ENCODE measurements around the gene ALG5. TPM values are rescaled to one million over a fixed set of nuclear protein-coding genes. Genes with fewer than 3 reads are reported as not detected.

Gene ALG5
- total RNA-seq, 1 experiment from 2014 or later = 27.0 TPM

DNA sequence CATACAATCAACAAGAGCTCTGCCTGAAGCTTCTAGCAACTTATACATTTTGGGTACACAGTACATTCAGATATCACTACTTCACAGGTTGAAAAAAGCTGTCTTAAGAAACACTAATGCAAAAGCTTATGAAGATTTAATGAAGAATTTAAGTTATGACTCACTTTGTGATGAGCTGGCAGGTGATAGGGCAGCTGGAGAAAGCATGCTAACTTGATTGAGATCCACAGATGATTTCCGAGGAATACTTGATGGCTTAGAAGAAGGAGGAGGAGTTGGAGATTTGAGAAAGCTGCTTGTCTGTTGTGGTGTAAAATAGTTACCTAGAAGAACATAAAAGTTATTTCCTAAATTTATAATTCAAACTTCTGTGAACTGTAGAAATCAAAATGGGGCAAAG is 24.7 kb upstream of the ALG5 start:
- DNase-seq = no peak
- Histone ChIP-seq H3K23ac (ENCODE audit: insufficient read length, low read depth, low read length) (no peak overlapping the region), H3K4me2 (ENCODE audit: insufficient read depth, insufficient read length, low read length) (no peak overlapping the region), H2BK12ac (ENCODE audit: insufficient read length, low read depth, low read length) (no peak overlapping the region), H3K9me3 (ENCODE audit: control insufficient read depth, low read depth, low read length) (no peaks in the 10 kb centered on the region), H2BK120ac (ENCODE audit: low read depth, low read length, poor library complexity, severe bottlenecking) (no peak overlapping the region), H3K79me1 (ENCODE audit: insufficient read depth, low read depth, low read length, poor library complexity, severe bottlenecking) (no peaks in the 10 kb centered on the region), H3K27me3 (ENCODE audit: insufficient read depth, low read length) (no peaks in the 10 kb centered on the region), H4K8ac (replicated peaks; ENCODE audit: insufficient read length, low read depth, low read length) (no peak overlapping the region), H2AK5ac (ENCODE audit: insufficient read length, low read length) (no peak overlapping the region), H3K4ac (ENCODE audit: low read depth, low read length) (no peak overlapping the region), H3K14ac (ENCODE audit: insufficient read depth, low read length) (no peak overlapping the region), H3K79me2 (ENCODE audit: insufficient read depth, low read length) (no peaks in the 10 kb centered on the region), H3K9ac (ENCODE audit: extremely low read depth, insufficient read length, low read length) (no peak overlapping the region), H2AFZ (ENCODE audit: low read length) (no peak overlapping the region), H4K91ac (ENCODE audit: insufficient read length, low read depth, low read length) (no peak overlapping the region), H3K18ac (ENCODE audit: insufficient read length, low read depth, low read length) (no peak overlapping the region), H3K56ac (ENCODE audit: insufficient read length, low read depth, low read length) (no peak overlapping the region), H2BK20ac (ENCODE audit: low read depth, low read length, poor library complexity, severe bottlenecking) (no peak overlapping the region), H3T11ph (ENCODE audit: low read length) (no peak overlapping the region), H2BK5ac (ENCODE audit: insufficient read length, low read length) (no peak overlapping the region), H3K23me2 (ENCODE audit: insufficient read length, low read depth, low read length, poor library complexity, severe bottlenecking) (no peaks in the 10 kb centered on the region), H2BK15ac (ENCODE audit: low read depth, low read length) (no peak overlapping the region), H4K5ac (ENCODE audit: insufficient read length, low read depth, low read length) (no peak overlapping the region), H3K4me1 (ENCODE audit: insufficient read depth, low read length) (no peaks in the 10 kb centered on the region), H4K20me1 (ENCODE audit: control insufficient read depth, insufficient read depth, insufficient read length) (peaks cover 3% of the 10 kb centered on the region), H3K27ac (ENCODE audit: insufficient read length, low read depth, low read length) (no peak overlapping the region)
- Mint-ChIP-seq H3K4me3 (no peak overlapping the region), H3K4me1 (no peaks in the 10 kb centered on the region), H3K27me3 (ENCODE audit: low read depth) (no peaks in the 10 kb centered on the region), H3K9me3 (no peaks in the 10 kb centered on the region), H3K36me3 (ENCODE audit: insufficient read depth in 1 of 3, low read depth in 3 of 3) (peaks cover 20 to 59% (median 59%) of the 10 kb centered on the region in 3 experiments; a peak in 6 of 7 replicates), H3K27ac (no peak overlapping the region)
- WGBS (ENCODE audit: extremely low coverage, insufficient read length, low lambda C conversion rate) = no CpG with 5 or more reads among the region's 1 CpG
- TF ChIP-seq, protein P1, sequence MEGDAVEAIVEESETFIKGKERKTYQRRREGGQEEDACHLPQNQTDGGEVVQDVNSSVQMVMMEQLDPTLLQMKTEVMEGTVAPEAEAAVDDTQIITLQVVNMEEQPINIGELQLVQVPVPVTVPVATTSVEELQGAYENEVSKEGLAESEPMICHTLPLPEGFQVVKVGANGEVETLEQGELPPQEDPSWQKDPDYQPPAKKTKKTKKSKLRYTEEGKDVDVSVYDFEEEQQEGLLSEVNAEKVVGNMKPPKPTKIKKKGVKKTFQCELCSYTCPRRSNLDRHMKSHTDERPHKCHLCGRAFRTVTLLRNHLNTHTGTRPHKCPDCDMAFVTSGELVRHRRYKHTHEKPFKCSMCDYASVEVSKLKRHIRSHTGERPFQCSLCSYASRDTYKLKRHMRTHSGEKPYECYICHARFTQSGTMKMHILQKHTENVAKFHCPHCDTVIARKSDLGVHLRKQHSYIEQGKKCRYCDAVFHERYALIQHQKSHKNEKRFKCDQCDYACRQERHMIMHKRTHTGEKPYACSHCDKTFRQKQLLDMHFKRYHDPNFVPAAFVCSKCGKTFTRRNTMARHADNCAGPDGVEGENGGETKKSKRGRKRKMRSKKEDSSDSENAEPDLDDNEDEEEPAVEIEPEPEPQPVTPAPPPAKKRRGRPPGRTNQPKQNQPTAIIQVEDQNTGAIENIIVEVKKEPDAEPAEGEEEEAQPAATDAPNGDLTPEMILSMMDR (conservative IDR thresholded peaks at IDR 0.05) = no peak
